Fibroblast of gingiva (primary cell): Measurements from ENCODE around the gene TPSAB1.
"Not testable (repeated sequence)": the region's sequence is repeated elsewhere in the genome, so short reads cannot be mapped to it uniquely, and the experiment has no call there.

ENCODE experiments used
- DNase-seq: peaks from one replicate; pipeline ENCODE4 v3.0.0-alpha.2; 2011; ENCODE audit warnings: low read depth

Gene TPSAB1

DNA sequence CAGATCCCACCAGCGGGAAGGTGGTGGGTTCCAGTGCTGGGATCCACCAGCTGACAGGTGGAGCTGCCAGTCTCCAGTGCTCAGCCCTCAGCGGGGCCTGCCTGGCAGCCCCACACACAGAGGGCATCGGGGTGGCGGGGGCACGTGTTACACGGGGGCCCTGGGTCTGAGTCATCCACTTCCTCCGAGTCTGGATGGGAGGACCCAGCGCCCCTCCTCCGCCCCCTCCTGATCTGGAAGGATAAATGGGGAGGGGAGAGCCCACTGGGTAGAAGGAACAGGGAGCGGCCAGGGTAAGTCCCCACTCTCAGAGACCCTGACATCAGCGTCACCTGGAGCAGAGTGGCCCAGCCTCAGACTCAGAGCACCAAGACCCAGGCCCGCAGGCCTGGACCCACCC, at the start of gene TPSAB1:
TSS of gene TPSAB1 (plus strand) at position 270 of the 400 bp plus-strand sequence. CDS start 234 bp downstream, outside the sequence.
- not testable (repeated sequence) for DNase-seq

DNA sequence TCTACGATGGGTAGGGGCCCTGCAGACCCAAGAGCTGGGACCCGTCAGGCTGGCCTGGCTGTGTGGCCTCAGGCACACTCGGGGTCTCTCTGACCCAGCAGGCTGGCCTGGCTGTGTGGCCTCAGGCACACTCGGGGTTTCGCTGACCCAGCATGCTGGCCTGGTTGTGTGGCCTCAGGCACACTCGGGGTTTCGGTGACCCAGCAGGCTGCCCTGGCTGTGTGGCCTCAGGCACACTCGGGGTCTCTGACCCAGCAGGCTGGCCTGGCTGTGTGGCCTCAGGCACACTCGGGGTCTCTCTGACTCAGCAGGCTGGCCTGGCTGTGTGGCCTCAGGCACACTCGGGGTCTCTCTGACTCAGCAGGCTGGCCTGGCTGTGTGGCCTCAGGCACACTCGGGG, 49.7 kb upstream of the TPSAB1 start:
- not testable (repeated sequence) for DNase-seq

DNA sequence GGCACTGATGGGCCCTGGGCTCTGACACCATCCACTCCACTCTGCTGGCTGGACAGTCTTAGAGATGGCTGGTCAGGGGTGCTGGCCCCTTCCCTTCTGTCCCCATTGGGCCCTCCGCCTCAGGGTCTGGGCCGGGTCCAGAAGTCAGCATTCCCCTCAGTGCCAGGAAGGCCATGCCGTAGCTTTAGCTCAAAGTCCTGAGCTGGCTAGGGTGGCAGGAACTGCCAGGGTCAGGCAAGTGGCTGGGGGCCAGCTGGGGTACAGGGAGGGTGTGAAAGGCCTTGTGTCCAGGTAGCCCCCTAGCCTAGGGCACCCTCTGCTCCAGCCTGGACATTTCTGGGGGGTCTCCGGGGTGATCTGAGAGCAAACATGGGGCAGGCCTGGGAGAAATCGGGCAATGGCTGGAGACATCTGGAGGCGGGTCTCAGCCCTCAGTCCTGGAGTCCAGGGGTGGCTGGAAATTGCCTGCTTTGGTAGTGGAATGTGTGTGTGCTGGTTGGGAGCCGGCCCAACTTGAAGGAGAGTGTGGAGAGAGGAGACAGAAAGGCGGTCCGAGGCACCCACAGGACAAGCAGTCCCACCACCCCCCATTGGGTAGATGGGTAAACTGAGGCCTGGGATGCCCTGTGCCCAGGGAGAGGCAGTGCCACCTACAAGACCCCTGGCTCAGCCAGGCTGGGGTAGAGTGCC, 48.0 kb upstream of the TPSAB1 start:
- DNase-seq = no peak

DNA sequence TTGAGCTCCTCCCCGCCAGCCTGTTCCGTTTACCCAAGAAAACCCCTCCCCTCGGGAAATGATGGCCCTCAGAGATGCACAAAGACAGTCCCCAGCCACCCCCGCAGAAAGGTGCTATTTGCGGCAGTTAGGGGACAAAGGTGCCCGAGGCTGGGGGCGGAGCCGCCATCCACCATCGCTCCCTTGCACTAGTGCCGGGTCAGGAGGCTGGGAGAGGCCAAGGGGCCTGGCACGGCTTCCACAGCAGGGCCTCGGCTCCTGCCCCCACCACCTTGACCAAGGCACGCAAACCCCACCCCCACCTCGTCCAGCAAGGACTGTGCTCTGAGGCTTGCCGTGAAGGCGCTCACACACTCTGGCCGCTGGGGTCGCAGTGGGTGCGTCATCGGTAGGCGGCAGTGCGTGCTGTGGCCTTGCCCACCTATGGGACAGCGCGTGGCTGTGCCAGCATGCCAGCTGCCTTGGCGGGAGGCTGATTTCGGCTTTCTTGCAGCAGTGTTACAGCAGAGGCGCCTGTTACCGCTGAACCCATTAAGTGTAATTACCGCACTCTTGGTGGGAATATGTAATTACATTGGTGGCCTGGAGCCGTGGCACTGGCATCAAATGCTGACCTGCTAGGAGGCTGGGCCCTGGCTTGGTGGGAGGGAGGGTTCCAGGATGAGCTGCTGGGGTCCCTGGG, 47.2 kb upstream of the TPSAB1 start:
- DNase-seq = no peak

DNA sequence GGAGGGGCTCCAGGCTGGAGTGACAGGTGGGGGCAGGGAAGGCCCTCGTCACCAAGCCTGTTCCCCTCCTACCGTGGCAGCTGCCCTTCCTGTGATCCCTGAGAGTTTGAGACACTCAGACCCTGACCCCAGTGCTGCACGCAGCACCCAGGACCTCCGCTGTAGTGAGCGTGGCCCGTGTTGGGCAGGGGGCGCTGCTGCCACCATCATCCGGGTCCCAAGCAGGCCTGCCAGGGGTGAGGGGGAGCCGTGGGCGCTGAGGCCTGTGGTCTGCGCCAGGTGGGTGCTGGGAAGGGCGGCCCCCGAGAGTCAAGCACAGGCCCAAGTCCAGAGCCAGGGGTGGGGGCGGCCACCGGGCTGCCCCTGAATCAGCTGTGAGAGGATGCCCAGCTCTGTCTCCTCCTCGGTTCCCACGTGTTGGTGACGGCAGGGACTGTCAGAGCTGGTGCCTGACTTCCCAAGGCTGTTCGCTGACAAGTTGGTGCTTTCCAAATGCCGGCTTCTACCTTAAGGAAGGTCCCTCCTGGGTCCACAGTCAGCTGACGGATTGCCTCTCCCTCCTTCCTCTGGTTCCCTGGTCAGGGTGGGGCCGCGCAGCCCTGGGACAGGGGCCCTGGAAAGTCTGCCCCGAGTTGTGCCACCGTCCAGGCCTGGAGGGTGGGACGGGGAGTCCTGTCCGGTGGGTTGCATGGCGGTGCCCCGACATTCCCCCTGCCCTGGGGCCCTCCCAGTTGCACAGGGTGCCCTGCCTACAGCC, 46.5 kb upstream of the TPSAB1 start:
- no peak for DNase-seq

DNA sequence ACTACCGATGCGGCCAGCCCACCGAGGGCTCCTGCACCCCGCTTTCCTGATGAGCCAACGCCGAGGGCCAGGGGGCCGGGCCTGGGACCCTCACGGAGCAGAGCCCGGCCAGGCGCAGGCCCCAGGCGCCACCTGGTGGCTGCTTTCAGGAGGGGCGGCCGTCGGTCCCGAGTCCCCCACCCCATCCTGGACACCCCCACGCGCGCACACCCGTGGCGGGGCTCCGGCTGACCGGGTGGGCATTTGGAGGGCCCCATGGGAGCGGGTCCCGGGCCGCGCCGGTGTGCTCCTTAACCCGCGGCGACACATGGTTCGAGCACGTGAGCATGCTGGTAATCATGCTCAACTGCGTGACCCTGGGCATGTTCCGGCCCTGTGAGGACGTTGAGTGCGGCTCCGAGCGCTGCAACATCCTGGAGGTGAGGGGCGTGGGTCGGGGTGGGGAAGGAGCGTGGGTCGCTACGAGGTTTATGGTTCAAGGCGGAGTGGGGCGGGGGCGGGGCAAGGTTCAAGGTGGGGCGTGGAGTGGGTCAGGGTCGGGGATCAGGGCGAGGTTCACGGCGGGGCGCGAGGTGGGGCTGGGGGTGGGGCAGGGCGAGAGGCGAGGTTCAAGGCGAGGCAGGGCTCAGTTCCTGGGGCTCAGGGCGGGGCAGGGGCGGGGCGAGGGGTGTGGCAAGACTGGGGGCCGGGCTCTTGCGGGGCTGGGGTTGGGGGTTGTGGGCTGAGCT, 45.7 kb upstream of the TPSAB1 start:
- no peak for DNase-seq

DNA sequence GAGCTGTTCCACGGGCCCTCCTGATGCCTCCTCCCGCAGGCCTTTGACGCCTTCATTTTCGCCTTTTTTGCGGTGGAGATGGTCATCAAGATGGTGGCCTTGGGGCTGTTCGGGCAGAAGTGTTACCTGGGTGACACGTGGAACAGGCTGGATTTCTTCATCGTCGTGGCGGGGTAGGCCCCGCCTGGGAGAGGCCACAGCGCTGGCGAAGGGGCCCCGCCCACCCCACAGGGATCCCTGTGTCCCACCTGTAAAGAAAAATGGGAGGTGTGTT, 45.2 kb upstream of the TPSAB1 start:
- no peak for DNase-seq

DNA sequence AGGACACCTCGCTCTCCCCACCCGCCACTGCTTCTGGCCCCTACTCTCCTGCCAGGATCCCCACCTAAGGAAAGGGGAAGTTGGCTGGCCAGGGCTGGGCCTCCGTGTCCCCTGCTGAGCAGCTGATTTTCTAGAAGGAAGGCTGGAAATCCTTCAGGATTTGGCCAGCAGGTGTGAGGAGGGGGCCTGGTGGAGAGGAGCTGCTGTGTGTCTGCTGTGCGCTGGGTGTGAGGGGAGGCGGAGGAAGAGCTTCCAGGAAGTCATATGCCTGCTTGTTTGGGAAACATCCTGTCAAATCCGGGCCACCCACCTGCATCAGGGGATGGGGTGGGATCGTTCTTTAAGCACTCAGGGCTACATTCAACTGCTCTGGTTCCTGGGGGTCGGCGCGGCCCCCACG, 44.0 kb upstream of the TPSAB1 start:
- DNase-seq = no peak

DNA sequence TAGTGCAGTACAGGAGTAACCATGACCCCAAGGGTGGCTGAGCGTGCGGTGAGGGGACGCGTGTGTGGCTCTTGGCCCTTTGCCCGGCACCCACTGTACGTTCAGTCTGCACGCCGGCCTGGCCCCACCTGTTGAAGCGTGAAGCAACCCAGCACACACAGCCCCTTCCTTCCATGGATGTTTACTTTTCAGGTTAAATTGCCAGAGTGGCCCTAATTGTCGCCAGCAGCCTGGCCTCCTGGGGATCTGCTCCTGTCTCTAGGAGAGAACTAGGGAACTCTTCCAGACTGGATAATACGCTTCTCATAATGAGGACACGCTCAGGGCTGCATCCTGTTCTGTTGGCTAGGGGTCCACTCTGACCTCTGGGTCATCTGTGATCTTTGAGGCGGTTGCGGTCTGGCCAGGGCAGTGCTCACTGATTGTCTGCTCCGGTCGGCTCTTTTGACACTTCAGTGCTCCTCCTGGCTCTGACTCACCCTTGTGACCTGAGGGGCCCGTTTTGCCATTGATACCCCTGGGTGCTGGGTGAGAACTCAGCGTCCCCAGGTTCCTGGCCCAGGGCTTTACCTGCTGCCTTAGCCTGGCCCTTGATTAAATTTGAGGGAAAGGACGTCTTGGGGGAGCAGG, 43.2 kb upstream of the TPSAB1 start:
- DNase-seq = no peak

DNA sequence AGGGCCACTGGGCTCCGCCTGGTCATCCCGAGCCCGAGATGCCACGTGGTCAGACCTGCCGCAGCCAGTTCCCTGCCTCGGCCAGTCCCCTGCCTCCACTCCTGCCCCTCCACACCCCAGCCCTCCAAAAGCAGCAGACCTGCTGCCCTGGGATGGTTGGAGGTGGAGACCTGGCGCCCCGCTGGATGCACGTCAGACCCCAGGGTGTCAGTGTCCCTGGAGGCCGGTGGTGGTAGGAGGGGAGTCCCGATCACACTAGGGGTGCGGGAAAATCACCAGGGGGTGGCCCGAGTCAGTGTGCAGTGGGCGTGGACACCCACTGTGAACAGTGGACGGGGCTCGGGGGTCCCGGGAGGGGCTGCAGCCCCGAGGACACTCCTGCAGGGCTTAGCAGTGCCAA, 42.3 kb upstream of the TPSAB1 start:
- DNase-seq = no peak

DNA sequence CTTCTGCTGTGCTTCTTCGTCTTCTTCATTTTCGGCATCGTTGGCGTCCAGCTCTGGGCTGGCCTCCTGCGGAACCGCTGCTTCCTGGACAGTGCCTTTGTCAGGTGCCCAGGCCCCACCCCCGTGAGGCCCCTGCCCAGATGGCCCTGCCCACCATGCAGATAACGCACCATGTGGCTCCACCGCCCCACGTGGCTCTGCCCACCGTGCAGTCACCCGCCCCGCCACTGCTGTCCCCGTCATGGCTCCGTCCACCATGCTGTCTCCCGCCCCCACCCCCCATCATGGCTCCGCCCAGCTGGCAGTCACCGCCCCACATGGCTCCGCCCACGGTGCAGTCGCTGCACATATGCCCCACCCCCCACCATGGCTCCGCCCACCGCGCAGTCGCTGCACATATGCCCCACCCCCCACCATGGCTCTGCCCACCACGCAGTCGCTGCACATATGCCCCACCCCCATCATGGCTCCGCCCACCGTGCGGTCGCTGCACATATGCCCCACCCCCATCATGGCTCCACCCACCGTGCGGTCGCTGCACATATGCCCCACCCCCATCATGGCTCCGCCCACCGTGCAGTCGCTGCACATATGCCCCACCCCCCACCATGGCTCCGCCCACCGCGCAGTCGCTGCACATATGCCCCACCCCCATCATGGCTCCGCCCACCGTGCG, 41.7 kb upstream of the TPSAB1 start:
- not testable (repeated sequence) for DNase-seq

DNA sequence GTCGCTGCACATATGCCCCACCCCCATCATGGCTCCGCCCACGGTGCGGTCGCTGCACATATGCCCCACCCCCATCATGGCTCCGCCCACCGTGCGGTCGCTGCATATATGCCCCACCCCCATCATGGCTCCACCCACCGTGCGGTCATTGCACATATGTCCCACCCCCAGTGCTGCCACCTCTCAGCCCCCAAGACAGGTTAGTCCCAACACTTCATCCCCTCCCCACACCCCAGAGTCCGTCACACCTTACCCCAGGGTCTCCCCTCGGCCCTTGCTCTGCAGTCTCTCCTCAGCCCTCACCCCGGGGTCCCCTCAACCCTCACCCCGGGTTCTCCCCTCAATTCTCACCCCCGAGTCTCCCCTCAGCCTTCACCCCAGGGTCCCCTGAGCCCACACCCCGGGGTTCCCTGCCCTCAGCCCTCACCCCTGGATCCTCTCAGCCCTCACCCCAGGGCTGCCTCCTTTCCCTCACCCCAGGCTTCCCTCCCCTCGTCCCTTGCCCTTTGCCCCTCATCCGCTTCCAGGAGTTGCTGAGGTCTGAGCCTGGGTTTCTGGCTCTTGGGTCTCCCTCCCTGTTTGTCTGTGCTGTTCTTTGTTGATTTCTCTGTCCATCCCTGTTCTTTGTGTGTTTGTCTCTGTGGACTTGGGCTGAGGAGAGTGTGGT, 41.0 kb upstream of the TPSAB1 start:
- no peak for DNase-seq

DNA sequence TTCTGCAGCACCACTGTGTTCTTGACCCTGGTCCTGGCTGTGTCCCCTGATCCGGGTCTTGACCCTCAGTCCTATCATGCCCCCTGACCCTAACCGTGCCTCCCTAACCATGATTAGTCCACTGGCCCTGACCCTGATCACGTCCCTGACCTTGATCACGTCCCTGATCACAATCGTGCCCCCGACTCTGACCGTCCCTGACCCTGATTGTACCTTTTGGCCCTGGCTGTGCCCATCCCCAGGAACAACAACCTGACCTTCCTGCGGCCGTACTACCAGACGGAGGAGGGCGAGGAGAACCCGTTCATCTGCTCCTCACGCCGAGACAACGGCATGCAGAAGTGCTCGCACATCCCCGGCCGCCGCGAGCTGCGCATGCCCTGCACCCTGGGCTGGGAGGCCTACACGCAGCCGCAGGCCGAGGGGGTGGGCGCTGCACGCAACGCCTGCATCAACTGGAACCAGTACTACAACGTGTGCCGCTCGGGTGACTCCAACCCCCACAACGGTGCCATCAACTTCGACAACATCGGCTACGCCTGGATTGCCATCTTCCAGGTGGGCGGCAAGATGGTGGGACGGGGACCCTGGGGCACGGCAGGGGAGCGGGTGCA, 40.4 kb upstream of the TPSAB1 start:
- no peak for DNase-seq

DNA sequence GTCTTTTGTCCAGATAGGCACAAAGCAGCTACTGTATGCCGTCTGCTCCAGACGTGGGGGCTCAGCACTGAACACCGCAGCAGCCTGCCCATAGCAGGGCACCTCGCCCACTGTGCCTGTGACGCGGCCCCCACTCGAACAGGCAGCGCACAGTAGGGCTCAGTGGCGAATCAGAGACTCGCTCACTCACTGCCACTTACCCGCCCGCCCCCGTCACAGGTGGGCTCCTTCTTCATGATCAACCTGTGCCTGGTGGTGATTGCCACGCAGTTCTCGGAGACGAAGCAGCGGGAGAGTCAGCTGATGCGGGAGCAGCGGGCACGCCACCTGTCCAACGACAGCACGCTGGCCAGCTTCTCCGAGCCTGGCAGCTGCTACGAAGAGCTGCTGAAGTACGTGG, 39.1 kb upstream of the TPSAB1 start:
- no peak for DNase-seq

DNA sequence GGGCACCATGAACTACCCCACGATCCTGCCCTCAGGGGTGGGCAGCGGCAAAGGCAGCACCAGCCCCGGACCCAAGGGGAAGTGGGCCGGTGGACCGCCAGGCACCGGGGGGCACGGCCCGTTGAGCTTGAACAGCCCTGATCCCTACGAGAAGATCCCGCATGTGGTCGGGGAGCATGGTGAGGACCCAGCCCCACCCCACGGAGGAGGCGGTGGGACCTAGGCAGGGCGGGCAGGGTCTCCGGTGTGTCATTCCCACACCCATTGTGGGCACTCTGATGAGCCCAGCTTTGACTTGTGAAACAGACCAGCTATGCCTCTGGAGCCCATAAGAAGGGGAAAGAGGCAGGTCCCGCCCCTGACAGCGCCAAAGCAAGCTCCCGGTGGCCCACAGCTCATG, 38.2 kb upstream of the TPSAB1 start:
- no peak for DNase-seq

DNA sequence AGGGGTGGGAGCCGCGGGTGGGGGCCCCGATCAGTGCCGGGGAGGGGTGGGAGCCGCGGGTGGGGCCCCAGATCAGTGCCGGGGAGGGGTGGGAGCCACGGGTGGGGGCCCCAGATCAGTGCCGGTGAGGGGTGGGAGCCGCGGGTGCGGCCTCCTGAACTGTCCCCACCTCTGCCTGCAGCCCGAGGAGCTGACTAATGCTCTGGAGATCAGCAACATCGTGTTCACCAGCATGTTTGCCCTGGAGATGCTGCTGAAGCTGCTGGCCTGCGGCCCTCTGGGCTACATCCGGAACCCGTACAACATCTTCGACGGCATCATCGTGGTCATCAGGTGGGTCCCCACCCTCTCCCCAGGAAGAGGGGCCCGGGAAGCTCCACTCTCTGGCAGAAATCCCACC, 35.6 kb upstream of the TPSAB1 start:
- DNase-seq = no peak

DNA sequence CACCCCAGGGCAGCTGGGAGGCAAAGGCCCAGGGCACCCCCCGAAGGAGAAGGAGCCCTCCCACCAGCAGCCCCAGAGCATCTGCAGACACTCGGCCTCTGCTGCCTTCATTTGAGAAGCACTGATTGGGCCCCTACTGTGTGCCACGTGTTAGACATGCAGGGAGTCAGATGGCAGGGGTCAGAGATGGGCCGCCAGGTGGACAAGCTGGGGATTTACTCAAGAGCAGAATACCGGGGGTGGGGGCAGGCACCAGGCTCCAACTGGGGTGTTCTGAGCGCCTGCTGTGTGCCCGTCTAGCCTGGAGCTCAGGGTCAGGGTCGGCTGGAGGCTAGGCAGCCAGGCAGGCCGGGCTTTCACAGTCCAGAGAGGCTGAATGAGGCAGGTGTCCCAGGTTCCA, 34.2 kb upstream of the TPSAB1 start:
- no peak for DNase-seq

DNA sequence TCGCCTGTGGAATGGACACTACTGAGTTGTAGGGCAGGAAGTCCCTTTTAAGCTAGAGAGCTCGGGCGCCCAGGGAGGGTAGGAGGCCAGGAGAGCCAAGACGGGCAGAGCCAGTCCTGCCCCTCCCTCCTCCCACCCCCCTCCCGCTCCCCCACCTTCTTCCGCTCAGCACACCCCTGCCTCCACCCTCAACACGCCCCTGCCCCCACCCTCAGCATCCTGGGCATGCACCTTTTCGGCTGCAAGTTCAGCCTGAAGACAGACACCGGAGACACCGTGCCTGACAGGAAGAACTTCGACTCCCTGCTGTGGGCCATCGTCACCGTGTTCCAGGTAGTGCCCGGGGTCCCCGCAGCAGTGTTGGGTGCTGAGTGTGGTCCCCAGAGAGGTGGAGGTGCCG, 33.7 kb upstream of the TPSAB1 start:
- no peak for DNase-seq

DNA sequence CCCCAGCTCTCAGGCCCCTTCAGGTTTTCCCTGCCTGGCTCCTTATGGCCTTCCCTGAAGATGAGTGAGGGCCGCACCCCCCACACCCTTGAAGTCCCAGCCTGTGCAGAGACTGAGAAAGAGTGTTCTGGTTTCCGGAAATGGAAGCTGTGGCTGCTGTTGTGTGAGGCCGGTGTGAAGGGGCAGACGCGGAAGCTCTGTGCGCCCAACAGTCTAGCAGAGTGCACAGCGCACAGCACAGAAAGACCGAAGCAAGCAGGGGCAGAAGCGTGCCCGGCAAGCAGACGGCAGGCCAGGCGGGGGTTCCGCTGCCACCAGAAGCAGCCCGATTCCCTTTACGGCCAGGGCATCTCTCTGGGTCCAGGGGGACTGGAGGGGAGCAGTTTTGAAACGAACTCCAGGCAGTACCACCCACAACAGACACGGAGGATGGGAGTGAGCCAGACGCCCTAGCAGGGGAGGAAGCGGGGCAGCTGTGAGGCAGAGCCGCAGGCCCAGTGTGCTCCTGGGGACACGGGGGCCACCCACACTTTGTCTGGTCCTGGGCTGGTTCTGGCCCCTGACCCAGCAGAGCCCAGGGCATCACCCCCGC, 32.2 kb upstream of the TPSAB1 start:
- DNase-seq = no peak

DNA sequence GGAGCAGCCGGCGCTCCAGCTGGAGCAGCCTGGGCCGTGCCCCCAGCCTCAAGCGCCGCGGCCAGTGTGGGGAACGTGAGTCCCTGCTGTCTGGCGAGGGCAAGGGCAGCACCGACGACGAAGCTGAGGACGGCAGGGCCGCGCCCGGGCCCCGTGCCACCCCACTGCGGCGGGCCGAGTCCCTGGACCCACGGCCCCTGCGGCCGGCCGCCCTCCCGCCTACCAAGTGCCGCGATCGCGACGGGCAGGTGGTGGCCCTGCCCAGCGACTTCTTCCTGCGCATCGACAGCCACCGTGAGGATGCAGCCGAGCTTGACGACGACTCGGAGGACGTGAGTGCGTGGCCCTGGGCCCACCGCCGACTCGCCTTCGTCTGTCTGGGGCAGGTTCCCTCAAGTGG, 31.4 kb upstream of the TPSAB1 start:
- DNase-seq = no peak
